HG03039 (cell line): ENCODE results near the gene IKZF4.
"Not testable (repeated sequence)": the region's sequence is repeated elsewhere in the genome, so short reads cannot be mapped to it uniquely, and the experiment has no call there.

Experiments used
- ATAC-seq: cut with Tn5 transposase; IDR thresholded peaks from one replicate; pipeline ENCODE4 v1.9.1; 2021; ENCODE audit warnings: mild to moderate bottlenecking, moderate library complexity; ENCODE audit not compliant: unreplicated experiment

Gene IKZF4

DNA sequence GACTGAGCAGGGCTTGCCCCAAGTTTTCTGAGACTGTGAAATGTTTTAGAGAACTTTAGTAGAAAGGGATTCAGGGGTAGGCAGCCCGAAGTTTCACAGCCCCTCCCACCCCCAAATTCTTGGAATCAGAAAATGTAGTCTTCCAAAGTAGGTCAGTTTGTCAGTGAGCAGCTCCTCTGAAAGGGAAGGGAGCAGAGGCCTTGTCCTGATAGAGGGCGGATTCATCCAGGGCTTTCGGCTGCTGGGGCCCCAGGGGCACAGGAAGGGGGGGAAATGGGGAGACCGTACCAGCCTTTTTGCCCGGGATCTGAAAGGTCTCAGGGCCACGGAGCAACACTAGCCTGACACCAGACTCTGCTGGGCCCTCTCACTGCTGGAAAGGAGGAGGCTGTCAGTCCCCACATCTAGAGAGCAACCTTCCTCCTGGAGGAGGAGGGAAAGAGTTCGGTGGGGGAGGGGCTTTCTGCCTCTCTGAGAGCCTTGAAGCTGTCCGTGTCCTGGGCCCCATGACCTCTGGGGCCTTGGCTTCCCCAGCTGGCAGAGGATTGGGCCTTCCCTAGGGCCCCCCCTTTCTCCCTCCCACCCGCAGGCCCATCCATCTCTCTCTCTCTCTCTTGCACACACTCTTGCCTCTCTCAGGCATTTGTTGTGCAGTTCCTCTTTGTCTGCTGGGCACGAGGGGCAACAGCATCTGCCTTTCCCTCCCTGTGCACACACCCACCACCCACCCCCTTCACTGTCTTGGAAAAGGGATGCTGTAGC lies at the start of gene IKZF4:
IKZF4 (plus strand) TSS at position 621 of the 762 bp plus-strand sequence. CDS start 451 bp downstream, outside the sequence.
- ATAC-seq, result no peak

DNA sequence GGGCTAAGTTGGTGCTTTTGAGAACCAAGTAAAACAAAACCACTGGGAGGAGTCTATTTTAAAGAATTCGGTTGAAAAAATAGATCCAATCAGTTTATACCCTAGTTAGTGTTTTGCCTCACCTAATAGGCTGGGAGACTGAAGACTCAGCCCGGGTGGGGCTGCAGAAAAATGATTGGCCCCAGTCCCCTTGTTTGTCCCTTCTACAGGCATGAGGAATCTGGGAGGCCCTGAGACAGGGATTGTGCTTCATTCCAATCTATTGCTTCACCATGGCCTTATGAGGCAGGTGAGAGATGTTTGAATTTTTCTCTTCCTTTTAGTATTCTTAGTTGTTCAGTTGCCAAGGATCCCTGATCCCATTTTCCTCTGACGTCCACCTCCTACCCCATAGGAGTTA lies 48.8 kb upstream of the IKZF4 start:
- ATAC-seq, result no peak

DNA sequence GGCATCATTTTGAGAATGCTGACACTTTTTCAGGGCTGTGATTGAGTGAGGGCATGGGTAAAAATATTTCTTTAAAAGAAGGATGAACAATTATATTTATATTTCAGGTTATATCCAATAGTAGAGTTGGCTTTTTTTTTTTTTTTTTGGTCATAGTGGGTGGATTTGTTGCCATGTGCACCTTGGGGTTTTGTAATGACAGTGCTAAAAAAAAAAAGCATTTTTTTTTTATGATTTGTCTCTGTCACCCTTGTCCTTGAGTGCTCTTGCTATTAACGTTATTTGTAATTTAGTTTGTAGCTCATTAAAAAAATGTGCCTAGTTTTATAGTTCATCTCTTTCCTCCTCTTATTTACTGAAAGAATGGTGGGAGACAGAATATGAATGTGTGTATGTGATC lies 48.4 kb upstream of the IKZF4 start:
- no peak for ATAC-seq

DNA sequence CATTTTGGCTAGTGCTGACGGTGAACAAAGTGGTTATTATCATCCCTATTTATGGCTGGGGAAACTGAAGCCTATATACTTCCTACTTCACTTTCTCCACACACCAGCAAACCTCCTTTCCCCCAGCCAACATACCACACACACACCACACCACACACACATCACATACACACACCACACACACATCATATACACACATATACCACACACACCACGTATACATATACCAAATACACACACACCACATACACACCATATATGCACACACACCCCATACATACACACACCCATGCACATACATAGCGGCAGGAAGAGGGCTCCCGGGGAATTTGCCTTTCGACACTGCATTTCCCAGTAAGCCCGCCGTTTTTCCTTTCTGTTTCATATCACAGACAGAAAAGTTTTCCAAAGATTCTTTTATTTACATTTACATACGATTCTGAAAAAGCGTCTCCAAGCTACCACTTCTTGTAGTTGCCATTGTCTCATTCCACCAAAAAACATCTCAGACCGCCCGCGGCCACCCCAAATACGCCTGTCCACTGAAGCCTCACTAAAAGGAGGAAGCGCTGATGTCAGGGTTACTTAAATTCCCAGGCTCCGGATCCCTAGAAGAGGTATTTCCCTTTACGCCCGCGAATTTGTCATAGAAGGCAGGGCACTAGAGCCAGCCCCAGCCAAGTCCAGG lies 47.8 kb upstream of the IKZF4 start:
- ATAC-seq, result no peak

DNA sequence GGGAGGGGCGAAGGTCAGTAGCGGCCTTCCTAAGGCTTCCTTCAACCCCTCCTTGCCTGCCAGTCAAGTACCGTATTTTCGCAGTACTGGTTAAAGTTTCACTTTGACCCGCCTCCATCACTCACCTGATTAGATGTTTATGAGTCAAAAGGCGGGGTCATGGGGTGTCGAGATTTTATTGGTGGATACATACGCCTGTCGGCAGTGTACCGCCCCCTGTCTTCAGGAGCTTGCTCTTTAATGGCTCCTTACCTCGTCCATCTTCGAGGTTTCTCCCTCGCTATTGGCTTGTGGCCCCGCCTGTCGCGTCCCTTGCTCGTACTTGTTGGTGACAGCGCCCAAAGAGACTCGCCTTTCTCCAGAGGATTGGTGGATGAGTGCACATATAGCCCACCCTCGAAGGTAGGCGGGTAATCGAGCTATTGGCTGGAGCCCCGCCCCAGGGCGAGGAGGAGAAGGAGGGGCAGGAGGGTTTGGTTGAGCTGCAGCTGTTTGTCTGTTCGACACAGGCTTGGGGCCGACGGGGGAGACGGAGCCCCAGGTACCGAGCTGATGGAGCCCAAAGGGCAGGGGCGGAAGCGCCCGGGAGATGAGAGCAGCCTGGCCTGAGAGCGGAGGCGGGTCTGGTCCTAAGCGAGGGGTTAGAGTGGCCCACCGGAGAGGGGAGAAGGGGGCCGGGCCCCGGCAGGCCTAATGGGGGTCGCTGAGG lies 47.1 kb upstream of the IKZF4 start, which contains the start of gene RAB5B:
RAB5B (plus strand) TSS at position 480 of the 709 bp plus-strand sequence. CDS start 12,883 bp downstream, outside the sequence.
- peak; percentile 91 for ATAC-seq

DNA sequence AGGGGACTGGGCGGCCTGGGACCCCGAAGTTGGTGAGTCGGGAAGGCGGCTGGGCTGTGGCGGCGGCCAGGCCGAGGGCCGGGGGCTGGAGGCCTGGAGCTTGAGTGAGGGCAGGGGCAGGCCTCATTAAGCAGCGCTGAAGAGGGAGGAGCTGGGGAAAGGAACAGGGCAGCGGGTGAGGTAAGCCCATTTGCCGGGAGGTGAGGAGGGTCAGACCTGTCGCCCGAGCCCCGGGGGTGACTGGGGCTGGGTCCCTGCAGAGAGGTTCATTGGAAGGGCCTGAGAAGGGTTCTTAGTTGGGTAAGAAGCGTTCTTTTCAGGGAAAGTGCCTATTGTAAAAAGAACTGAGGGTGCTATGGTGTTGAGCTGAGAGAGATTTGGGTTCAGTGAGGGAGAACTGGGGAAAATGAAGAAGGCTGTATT lies 46.5 kb upstream of the IKZF4 start:
- ATAC-seq, result no peak

DNA sequence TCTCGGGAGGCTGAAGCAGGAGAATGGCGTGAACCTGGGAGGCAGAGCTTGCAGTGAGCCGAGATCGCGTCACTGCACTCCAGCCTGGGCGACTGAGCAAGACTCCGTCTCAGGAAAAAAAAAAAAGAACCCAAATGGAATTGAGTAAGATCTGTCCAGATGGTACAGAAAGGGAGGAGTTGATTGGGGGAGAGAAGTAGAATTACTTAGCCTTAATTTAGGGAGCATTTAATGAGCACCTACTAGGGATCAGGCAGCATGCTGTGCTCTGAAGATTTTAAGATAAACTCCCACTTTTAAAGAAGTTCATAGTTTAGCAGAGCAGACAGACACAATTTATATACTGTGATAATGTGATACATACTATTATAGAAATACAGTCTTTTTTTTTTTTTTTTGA lies 42.5 kb upstream of the IKZF4 start:
- ATAC-seq, result no peak

DNA sequence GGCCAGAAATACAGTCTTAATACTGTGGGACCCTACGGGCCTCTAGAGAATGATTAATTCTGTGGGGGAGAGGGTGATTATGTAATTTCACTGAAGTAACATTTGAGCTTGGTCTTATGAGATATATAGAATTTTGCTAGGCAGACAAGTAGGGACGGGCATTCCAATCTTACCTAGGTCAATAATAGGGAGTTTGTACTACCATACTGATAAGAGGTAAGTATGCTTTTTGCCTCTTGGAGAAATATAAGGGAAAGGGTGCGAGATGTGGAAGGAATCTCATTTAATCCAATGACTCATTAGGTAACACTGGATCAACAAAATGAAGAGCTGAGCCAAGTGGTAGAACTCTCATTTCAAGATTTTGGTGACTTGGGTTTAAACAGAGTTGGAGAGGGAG lies 41.8 kb upstream of the IKZF4 start:
- ATAC-seq, result no peak

DNA sequence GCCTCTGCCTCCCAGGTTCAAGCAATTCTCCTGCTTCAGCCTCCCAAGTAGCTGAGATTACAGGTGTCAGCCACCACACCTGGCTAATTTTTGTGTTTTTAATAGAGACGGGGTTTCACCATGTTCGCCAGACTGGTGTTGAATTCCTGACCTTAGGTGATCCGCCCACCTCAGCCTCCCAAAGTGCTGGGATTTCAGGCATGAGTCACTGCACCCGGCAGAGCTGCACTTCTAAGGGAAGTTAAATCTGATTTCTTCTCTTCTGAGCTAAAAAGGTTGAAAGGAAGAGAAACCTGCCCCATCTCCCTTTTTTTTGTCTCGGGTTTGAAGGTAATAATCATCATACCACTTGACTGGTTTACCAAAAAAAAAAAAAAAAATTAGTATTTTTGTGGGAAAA lies 39.0 kb upstream of the IKZF4 start:
- not testable (repeated sequence) for ATAC-seq

DNA sequence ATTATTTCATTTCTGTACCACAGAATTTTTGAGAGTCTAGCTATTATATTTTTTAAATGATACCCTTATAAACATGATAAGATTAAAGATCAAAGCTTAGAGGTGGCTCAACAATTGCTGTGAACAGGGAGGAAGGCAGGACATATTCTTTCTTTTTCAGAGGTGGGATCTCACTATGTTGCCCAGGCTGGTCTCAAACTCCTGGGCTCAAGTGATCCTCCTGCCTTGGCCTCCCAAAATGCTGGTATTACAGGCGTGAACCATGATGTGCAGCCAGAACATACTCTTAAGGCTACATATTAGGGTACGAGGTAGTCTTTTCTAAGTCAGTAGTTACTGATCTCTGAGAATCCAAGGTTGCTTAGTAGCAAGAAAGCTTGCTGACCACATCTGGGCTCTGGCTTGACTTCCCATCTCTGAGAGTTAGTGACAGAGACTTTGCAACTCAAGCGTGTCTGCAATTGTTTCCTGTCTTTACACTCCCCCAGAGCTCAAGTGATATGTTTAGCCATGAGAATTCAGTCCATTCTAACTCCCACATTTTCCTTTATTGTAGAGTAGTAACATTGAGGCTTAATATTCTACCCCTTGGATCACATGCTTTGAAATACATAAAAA lies 38.4 kb upstream of the IKZF4 start:
- peak; percentile 72 for ATAC-seq

DNA sequence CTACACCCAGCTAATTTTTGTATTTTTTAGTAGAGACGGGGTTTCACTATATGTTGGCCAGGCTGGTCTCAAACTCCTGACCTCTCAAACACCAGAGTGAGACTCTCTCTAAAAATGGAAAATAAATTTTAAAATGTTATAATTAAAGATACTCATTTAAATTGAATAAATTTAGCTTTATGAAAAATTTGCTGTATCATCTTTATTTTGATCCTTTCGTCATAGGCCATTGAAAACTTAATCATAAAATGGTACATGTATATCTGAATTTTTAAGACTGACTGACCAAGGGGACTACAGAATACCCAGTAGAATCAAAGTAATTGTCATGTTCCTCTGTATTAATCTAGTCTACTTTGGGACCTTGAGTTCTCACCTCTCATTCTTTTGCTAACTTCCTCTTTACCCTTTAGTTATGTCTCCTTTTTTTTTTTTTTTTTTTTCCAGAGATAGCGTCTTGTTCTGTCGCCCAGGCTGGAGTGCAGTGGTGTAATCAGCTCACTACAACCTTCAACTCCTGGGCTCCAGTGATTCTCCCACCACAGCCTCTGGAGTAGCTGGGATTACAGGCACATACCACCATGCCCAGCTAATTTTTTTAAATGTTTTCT lies 37.5 kb upstream of the IKZF4 start:
- ATAC-seq, result no peak

DNA sequence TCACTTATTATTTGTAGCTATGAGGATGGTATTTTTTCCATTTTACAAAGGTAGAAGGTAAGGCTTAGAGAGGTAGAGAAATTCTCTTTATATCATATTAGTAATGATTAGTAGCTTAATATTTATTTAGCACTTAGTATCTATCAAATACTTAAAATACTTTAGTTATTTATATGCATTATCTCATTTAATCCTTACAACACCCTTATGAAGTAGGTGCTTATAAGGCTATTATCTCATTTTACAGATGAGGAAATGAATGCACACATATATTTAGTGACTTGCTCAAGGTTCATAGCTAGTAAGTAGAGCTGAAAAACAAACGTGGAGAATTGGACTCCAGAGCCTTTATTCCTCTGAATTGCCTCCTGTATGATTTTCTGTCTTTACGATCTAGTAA lies 36.0 kb upstream of the IKZF4 start:
- no peak for ATAC-seq

DNA sequence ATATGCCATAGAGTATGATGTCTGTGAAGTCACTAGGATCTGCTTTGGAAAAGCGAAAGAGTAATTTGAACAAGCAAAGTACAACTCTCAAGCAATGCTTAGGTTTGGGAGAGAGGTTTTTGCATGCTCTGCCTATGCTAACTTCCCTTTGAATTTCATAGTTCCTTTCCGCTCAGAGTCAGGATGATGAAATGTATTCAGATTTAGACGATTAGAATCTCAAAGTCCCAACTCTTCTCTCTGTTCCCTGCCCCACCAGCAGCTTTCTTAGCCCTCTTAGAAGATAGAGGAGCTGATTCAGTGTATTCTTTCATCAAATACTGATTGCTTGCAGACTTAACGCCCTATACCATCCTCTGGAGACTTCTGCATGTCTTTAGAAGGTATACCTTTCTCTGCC lies 35.5 kb upstream of the IKZF4 start:
- no peak for ATAC-seq

DNA sequence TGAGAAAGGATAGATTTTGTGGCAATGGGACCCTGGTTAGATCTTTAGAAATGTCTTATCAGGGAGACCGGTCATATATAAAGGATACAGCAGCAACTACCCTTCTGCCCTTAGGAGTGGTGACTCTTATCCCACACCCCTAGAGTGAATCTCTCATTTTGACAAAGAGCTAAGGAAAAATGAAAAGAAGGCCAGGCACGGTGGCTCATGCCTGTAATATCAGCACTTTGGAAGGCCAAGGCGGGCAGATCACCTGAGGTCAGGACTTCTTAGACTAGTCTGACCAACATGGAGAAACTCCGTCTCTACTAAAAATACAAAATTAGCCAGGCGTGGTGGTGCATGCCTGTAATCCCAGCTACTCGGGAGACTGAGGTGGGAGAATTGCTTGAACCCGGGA lies 34.9 kb upstream of the IKZF4 start:
- ATAC-seq, result not testable (repeated sequence)

DNA sequence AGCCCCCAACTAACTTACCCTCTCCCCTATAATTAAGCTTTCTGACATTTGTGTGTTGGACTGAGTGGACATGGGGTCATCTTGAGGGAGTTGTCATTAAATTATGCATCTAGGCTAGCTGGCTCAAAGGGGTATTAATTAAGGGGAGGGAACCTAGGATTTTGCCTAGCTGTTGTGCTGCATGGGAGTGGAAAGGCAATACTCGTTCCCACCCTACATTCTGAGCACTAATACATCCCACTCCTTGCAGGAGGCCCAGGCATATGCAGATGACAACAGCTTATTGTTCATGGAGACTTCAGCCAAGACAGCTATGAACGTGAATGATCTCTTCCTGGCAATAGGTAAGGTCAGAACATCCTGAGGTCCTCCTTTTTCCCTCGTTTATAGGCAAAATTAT lies 29.7 kb upstream of the IKZF4 start:
- no peak for ATAC-seq

DNA sequence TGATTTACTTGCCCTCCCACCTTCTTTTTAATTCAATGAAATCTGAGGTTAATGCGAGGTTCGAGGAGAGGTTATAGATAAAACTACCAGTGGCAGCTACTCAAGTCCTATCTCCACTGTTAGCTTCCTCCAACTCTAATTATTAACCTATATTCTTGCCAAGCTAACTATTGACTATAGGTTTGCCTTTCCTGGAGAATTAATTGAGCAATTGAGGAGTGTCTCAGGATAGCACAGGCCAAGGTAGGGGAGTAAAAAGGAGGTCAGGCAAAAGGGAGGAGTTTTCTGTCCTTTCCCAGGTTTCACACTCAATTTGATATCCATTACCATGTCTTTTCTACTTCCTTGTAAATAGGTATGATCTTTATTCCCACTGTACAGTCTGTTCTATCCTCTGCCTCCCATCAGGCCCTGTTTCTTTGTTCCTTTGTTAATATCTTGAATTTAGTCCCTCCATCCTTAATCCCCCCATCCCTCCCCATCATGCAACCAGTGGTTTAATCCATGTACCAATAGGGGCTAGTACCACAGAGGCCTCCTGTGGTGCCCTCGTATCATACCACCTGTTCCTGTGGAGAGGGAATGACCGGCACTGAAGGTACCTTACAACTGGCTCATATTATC lies 27.5 kb upstream of the IKZF4 start:
- ATAC-seq, result no peak

DNA sequence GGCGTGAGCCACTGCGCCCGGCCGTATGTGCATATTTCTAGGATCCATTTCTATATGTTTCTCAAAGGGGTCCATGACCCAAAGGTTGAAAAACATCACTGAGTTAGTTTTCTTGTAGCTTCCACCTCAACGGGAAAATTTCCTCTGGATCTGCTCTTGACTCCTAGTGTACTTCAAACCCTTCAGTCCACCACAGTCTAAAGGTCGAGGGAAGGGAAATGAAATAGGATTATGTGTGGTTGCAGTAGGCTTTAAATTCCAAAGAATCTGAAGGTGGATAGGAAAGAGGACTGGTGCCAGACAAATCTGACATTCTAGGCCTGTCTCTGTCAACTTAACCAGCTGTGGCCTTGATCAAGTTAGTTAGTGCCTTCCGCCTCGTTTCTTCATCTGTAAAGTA lies 25.5 kb upstream of the IKZF4 start:
- ATAC-seq, result no peak

DNA sequence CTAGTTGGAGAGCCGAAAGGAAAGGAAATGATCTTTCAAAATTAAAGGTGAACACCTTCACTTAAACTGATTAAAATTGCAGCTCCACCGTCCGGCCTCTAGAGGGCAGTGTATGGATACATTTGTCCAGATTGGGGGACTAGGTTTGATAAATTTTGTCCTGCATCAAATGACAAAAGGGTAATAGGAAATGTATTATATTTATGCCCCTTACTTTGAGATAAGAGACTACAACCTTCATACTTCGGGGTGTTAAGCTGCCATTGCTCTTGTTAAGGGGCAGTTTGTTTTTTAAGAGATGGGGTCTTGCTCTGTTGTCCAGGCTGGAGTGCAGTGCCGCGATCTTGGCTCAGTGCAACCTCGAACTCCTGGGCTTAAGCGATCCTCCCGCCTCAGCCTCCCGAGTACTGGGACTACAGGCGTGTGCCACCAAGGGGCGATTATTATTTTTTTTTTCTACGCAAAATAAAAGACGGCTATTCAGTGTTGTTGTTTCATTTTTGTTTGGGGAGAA lies 24.6 kb upstream of the IKZF4 start:
- ATAC-seq, result no peak

DNA sequence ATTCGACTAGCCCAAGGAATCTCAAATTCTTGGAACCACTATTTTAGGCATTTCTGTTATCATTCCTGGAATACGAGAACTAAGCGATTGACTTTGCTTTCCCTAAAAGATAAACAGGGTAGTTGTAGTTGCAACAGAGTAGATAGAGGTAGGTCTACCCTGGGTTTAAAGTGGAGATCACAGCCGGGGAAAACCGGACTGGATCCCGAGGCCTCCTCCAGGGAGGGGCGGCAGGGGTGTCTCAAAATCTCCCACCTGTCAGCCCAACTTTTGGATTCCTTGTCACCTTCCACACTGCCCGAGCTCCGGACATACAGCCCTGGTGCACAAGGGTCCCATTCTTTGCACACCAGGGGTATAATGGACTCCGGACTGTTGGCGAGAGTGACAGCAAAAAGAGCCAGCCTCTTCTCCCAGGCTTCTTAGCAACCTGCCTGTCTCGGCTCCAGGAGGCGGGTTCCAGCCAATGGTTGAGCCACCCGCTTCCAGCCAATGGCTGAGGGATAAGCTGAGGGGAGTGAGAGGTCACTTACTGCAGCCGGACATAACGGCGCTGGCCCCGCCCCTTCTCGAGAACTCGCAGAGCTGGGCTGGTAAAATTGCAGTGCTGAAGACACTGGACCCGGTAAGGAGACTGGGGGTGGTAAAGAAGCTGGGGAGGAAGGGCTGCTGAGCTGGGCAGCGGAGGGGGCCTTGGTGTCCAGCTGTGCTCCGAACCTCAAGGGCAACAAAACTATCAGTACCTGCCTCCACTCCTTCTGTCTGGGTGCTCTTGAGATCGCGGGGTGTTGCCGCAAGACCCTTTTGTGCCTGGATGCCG lies 23.9 kb upstream of the IKZF4 start, which contains the start of gene SUOX:
SUOX (plus strand) TSS at position 562 of the 820 bp plus-strand sequence. CDS start 4,946 bp downstream, outside the sequence.
- ATAC-seq, result peak; percentile 98
